ENCODE results near the gene PDZD2. TPM values are rescaled to one million over a fixed set of nuclear protein-coding genes. Genes with fewer than 3 reads are reported as not detected.

Gene PDZD2
- total RNA-seq, 1 donor from 2014 or later, result 23.3 TPM

DNA sequence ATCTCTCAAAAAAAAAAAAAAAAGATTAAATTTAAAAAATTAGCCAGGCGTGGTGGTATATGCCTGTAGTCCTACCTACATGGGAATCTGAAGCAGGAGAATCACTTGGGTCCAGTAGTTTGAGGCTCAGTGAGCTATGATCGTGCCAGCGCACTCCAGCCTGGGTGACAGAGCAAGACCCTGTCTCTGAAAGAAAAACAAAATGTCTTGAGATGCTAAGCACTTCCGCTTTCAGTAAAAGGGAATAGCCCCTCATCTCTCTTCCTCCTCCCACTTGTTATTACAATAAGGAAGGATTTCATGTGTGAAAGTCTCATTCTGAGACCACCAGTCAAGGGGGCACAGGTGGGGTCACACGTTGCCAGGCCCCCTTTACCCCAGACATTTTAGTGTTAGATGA lies 455.8 kb downstream of the PDZD2 start:
- H3K4me1 Mint-ChIP-seq (ENCODE audit: low read depth, unreplicated experiment), result peaks cover 18% of the 10 kb centered on the region
- H3K4me3 Mint-ChIP-seq (ENCODE audit: unreplicated experiment), result no peak overlapping the region
- no peak for DNase-seq
- H3K36me3 Mint-ChIP-seq (ENCODE audit: unreplicated experiment), result no peaks in the 10 kb centered on the region
- peaks cover 11% of the 10 kb centered on the region for H3K9me3 Mint-ChIP-seq (ENCODE audit: unreplicated experiment)
- peaks cover 7% of the 10 kb centered on the region for H3K27me3 Mint-ChIP-seq (ENCODE audit: unreplicated experiment)
- no peak overlapping the region for H3K27ac Mint-ChIP-seq (ENCODE audit: unreplicated experiment)
- TF ChIP-seq, protein P1, sequence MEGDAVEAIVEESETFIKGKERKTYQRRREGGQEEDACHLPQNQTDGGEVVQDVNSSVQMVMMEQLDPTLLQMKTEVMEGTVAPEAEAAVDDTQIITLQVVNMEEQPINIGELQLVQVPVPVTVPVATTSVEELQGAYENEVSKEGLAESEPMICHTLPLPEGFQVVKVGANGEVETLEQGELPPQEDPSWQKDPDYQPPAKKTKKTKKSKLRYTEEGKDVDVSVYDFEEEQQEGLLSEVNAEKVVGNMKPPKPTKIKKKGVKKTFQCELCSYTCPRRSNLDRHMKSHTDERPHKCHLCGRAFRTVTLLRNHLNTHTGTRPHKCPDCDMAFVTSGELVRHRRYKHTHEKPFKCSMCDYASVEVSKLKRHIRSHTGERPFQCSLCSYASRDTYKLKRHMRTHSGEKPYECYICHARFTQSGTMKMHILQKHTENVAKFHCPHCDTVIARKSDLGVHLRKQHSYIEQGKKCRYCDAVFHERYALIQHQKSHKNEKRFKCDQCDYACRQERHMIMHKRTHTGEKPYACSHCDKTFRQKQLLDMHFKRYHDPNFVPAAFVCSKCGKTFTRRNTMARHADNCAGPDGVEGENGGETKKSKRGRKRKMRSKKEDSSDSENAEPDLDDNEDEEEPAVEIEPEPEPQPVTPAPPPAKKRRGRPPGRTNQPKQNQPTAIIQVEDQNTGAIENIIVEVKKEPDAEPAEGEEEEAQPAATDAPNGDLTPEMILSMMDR (IDR thresholded peaks at IDR 0.05; ENCODE audit: partially characterized antibody, unreplicated experiment), result no peak

DNA sequence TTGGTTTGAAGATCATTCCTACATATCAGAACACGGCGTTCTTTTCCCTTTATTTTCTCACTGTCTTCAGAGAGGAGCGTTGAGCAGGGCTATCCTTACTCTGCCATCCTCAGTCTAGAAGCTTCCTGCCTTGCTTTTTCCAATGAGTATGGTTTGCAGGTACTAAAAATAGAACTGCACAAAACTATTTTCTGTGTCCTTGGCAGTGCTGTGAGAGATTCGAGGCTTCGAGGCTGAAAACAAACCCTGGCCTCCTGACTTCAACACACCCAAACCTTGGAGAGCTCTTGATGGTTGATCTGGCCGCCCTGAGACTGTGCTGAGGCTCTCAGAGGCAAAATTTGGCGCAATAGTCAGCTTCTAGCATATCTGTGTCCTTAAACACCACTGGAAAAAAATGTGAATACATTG lies 456.3 kb downstream of the PDZD2 start:
- H3K27ac Mint-ChIP-seq (ENCODE audit: unreplicated experiment), result no peak overlapping the region
- H3K9me3 Mint-ChIP-seq (ENCODE audit: unreplicated experiment), result peaks cover 12% of the 10 kb centered on the region
- no peaks in the 10 kb centered on the region for H3K36me3 Mint-ChIP-seq (ENCODE audit: unreplicated experiment)
- DNase-seq, result no peak
- peaks cover 7% of the 10 kb centered on the region for H3K27me3 Mint-ChIP-seq (ENCODE audit: unreplicated experiment)
- TF ChIP-seq, protein P1 (IDR thresholded peaks at IDR 0.05; ENCODE audit: partially characterized antibody, unreplicated experiment), result no peak
- no peak overlapping the region for H3K4me3 Mint-ChIP-seq (ENCODE audit: unreplicated experiment)
- H3K4me1 Mint-ChIP-seq (ENCODE audit: low read depth, unreplicated experiment), result peaks cover 20% of the 10 kb centered on the region

DNA sequence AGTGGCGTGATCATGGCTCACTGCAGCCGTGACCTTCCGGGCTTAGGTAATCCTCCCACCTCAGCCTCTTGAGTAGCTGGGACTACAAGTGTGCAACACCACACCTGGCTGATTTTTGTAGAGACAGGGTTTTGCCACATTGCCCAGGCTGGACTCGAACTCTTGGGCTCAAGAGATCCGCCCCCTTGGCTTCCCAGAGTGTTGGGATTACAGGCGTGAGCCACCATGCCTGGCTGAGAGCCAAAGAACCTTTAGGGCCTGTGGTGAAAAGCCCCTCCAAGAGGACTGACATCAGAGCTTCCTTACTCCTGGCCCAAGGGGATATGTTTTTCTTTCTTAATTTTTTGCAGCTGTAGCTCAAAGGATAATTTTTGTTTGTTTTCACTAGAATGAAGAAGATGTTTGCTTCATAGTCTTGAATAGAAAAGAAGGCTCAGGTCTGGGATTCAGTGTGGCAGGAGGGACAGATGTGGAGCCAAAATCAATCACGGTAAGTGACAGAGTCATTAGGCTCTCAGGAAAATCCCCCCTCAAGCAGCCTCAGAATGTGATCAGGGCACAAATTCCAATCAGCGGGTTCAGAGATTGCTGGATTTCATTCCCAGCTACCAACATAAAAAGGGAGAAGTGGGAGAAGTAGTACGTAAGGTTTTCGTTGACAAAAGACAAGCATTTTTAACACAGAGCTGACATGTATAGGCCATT lies 458.1 kb downstream of the PDZD2 start:
- H3K27ac Mint-ChIP-seq (ENCODE audit: unreplicated experiment), result peak overlapping the region; percentile 24
- no peaks in the 10 kb centered on the region for H3K36me3 Mint-ChIP-seq (ENCODE audit: unreplicated experiment)
- H3K4me3 Mint-ChIP-seq (ENCODE audit: unreplicated experiment), result no peak overlapping the region
- peaks cover 21% of the 10 kb centered on the region for H3K4me1 Mint-ChIP-seq (ENCODE audit: low read depth, unreplicated experiment)
- TF ChIP-seq, protein P1 (IDR thresholded peaks at IDR 0.05; ENCODE audit: partially characterized antibody, unreplicated experiment), result no peak
- peaks cover 12% of the 10 kb centered on the region for H3K9me3 Mint-ChIP-seq (ENCODE audit: unreplicated experiment)
- peaks cover 7% of the 10 kb centered on the region for H3K27me3 Mint-ChIP-seq (ENCODE audit: unreplicated experiment)
- no peak for DNase-seq

DNA sequence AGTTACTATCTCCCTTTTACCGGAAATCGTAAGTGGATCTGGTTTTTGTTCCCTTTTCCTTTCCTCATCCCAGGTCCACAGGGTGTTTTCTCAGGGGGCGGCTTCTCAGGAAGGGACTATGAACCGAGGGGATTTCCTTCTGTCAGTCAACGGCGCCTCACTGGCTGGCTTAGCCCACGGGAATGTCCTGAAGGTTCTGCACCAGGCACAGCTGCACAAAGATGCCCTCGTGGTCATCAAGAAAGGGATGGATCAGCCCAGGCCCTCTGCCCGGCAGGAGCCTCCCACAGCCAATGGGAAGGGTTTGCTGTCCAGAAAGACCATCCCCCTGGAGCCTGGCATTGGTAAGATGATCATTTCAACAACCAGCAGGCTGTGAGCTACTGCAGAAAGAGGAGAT lies 459.4 kb downstream of the PDZD2 start:
- Mint-ChIP-seq H3K9me3 (ENCODE audit: unreplicated experiment) (peaks cover 13% of the 10 kb centered on the region), H3K36me3 (ENCODE audit: unreplicated experiment) (no peaks in the 10 kb centered on the region), H3K27ac (ENCODE audit: unreplicated experiment) (no peak overlapping the region), H3K4me3 (ENCODE audit: unreplicated experiment) (no peak overlapping the region), H3K4me1 (ENCODE audit: low read depth, unreplicated experiment) (peaks cover 21% of the 10 kb centered on the region), H3K27me3 (ENCODE audit: unreplicated experiment) (peaks cover 5% of the 10 kb centered on the region)
- TF ChIP-seq, protein P1 (IDR thresholded peaks at IDR 0.05; ENCODE audit: partially characterized antibody, unreplicated experiment), result no peak
- no peak for DNase-seq

DNA sequence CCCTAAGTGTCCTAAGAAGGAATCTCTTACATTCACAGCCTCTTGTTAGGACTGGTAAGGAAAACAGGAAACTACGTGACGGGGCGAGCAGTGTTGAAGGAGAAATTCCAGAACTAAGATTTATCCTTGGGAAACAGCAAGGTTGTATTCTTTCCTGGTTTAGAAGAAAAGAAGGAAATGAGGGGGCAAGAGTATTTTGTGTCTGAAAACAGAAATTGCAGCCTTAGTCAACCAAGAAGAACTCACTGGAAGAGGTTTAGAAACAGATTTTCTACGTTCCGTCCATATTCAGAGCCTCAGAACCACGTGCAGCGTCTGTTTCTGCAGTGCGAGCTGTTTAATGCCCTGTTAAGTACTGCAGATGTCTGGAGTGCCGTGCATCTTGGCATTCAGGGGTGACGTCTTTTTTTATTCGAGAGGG lies 460.0 kb downstream of the PDZD2 start:
- H3K36me3 Mint-ChIP-seq (ENCODE audit: unreplicated experiment), result no peaks in the 10 kb centered on the region
- H3K27ac Mint-ChIP-seq (ENCODE audit: unreplicated experiment), result no peak overlapping the region

More for the DNA sequence above, 460.0 kb downstream of the PDZD2 start:
- peaks cover 21% of the 10 kb centered on the region for H3K4me1 Mint-ChIP-seq (ENCODE audit: low read depth, unreplicated experiment)
- no peak for DNase-seq
- TF ChIP-seq, protein P1 (IDR thresholded peaks at IDR 0.05; ENCODE audit: partially characterized antibody, unreplicated experiment), result no peak
- H3K4me3 Mint-ChIP-seq (ENCODE audit: unreplicated experiment), result no peak overlapping the region
- peaks cover 4% of the 10 kb centered on the region for H3K27me3 Mint-ChIP-seq (ENCODE audit: unreplicated experiment)
- H3K9me3 Mint-ChIP-seq (ENCODE audit: unreplicated experiment), result peaks cover 13% of the 10 kb centered on the region

Data from glutamatergic neuron (in vitro differentiated cells).